ENCODE results near the gene AKT2.

Gene AKT2

DNA sequence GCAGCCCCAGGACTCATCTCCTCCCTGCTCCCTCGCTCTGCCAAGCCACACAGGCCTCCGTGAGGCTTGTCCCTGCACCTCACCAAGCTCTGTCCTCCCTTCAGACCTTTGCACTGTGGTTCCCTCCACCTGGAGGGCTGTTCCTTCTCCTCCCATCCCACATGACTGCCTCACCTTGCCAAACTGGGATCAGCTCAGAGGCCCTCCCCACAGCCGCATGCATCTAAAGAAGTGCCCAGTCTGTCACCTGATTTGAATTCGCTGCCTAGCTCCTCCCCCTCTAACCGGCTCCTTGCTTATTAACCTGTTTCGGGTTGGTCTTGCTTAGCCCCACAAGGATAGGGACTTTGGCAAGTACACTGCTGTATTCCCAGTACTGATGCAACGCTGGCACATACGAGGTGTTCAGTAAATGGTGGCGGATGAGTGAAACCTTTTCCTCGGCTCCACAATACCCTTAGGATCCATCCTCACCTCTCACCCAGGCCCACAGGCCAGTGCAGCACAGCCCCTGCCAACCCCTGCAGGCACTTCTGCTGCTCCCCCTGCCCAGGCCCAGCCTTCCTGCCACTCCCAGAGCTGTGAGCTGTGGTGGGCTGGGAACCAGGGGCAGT is 4.4 kb downstream of the AKT2 start:
- peaks cover 9% of the 10 kb centered on the region for H3K36me3 ChIP-seq (replicated peaks; ENCODE audit: low read depth, low read length)
- H3K27ac ChIP-seq (ENCODE audit: low read length) = no peak overlapping the region
- peaks cover 92% of the 10 kb centered on the region for H3K79me2 ChIP-seq (ENCODE audit: low read length)
- H4K20me1 ChIP-seq (ENCODE audit: insufficient read depth, low read length) = peaks cover 76% of the 10 kb centered on the region
- peaks cover 19% of the 10 kb centered on the region for H3K4me1 ChIP-seq (ENCODE audit: low read length)
- no peak for TF ChIP-seq EZH2phosphoT487 (IDR thresholded peaks at IDR 0.05; ENCODE audit: low read depth)
- TF ChIP-seq, protein P1, sequence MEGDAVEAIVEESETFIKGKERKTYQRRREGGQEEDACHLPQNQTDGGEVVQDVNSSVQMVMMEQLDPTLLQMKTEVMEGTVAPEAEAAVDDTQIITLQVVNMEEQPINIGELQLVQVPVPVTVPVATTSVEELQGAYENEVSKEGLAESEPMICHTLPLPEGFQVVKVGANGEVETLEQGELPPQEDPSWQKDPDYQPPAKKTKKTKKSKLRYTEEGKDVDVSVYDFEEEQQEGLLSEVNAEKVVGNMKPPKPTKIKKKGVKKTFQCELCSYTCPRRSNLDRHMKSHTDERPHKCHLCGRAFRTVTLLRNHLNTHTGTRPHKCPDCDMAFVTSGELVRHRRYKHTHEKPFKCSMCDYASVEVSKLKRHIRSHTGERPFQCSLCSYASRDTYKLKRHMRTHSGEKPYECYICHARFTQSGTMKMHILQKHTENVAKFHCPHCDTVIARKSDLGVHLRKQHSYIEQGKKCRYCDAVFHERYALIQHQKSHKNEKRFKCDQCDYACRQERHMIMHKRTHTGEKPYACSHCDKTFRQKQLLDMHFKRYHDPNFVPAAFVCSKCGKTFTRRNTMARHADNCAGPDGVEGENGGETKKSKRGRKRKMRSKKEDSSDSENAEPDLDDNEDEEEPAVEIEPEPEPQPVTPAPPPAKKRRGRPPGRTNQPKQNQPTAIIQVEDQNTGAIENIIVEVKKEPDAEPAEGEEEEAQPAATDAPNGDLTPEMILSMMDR (IDR thresholded peaks at IDR 0.05; ENCODE audit: low read depth, low read length) = no peak
- H2AFZ ChIP-seq (ENCODE audit: low read depth, low read length) = no peak overlapping the region
- H3K4me2 ChIP-seq (ENCODE audit: low read length) = no peak overlapping the region
- H3K9me3 ChIP-seq (ENCODE audit: insufficient read depth, low read length) = no peaks in the 10 kb centered on the region
- H3K9ac ChIP-seq (ENCODE audit: low read length) = no peak overlapping the region
- H3K27me3 ChIP-seq (ENCODE audit: low read depth, low read length) = no peaks in the 10 kb centered on the region
- H3K4me3 ChIP-seq (ENCODE audit: low read length) = no peak overlapping the region

DNA sequence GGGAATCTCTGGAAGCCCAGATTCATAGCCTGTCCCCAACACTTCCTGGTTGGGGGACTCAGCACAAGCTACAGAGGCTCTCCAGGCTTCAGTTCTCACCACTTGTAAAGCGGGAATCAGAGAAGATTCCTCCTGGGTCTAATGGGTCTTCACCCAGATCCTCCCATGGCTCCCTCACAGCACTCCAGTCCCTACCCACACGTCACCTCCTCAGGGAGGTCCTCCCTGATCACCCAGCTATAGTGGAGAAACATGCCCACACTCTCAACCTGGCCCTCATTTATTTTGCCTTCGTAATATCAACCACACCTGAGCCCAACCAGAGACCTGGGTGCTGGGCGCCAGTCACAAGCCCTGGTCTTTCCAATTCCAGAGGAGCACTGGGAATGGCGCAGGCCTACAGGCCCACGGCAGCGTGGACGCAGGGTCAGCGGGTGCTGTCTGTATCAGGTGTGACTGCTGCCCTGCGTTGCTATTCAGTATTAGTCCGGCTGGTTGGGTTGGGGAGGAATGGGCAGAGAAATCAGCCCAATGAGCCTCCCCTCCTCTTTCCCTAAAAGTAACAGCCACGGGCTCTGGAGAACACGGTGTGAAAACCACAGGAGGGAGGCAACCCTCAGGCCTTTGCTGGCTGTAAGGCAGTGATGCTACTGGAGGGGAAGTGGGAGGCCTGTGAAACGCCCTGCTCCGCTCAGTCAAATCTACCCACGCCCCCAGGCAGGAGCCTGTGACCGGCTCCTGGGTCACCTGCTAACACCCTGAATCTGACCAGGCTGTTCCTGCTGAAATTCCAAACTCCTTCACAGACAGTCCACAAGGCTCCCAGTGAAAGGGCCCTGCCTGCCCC is 5.2 kb downstream of the AKT2 start:
- H3K4me1 ChIP-seq (ENCODE audit: low read length) = peaks cover 24% of the 10 kb centered on the region
- TF ChIP-seq, protein P1 (IDR thresholded peaks at IDR 0.05; ENCODE audit: low read depth, low read length) = no peak
- no peak for TF ChIP-seq EZH2phosphoT487 (IDR thresholded peaks at IDR 0.05; ENCODE audit: low read depth)
- no peak overlapping the region for H3K27ac ChIP-seq (ENCODE audit: low read length)
- H3K9ac ChIP-seq (ENCODE audit: low read length) = no peak overlapping the region
- H3K4me2 ChIP-seq (ENCODE audit: low read length) = no peak overlapping the region
- peaks cover 81% of the 10 kb centered on the region for H4K20me1 ChIP-seq (ENCODE audit: insufficient read depth, low read length)
- no peaks in the 10 kb centered on the region for H3K27me3 ChIP-seq (ENCODE audit: low read depth, low read length)
- H3K9me3 ChIP-seq (ENCODE audit: insufficient read depth, low read length) = no peaks in the 10 kb centered on the region
- H3K36me3 ChIP-seq (replicated peaks; ENCODE audit: low read depth, low read length) = peaks cover 9% of the 10 kb centered on the region
- no peak overlapping the region for H2AFZ ChIP-seq (ENCODE audit: low read depth, low read length)
- H3K79me2 ChIP-seq (ENCODE audit: low read length) = peaks cover 96% of the 10 kb centered on the region
- no peak overlapping the region for H3K4me3 ChIP-seq (ENCODE audit: low read length)

DNA sequence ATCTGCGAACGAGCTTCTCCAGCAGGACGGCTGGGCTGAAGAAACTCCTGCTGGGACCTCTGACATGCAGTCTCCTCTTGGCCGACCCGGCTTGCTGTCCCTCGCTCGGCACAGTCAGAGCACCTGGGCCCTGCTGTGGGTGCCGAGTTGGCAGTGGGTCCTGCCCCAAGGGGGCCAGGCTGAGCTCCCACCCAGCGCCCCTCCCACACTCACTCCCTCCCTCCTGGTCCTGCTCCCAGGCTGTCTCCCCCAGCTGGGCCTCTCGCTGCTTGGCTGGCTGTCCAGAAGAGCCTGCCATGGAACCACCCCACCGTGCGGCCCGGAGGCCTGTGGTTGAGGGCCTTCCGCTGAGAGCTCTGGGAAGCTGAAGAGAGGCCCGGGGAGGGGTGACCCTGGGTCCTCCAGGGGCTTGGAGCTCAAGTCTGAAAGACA is 6.0 kb downstream of the AKT2 start:
- Histone ChIP-seq H3K4me1 (ENCODE audit: low read length) (peaks cover 32% of the 10 kb centered on the region), H2AFZ (ENCODE audit: low read depth, low read length) (no peak overlapping the region), H3K27me3 (ENCODE audit: low read depth, low read length) (no peaks in the 10 kb centered on the region), H3K9me3 (ENCODE audit: insufficient read depth, low read length) (no peaks in the 10 kb centered on the region), H4K20me1 (ENCODE audit: insufficient read depth, low read length) (peaks cover 89% of the 10 kb centered on the region), H3K4me3 (ENCODE audit: low read length) (no peak overlapping the region), H3K36me3 (replicated peaks; ENCODE audit: low read depth, low read length) (peaks cover 9% of the 10 kb centered on the region), H3K9ac (ENCODE audit: low read length) (no peak overlapping the region), H3K79me2 (ENCODE audit: low read length) (peaks cover 96% of the 10 kb centered on the region), H3K27ac (ENCODE audit: low read length) (no peak overlapping the region), H3K4me2 (ENCODE audit: low read length) (no peak overlapping the region)
- TF ChIP-seq EZH2phosphoT487 (IDR thresholded peaks at IDR 0.05; ENCODE audit: low read depth) = no peak

DNA sequence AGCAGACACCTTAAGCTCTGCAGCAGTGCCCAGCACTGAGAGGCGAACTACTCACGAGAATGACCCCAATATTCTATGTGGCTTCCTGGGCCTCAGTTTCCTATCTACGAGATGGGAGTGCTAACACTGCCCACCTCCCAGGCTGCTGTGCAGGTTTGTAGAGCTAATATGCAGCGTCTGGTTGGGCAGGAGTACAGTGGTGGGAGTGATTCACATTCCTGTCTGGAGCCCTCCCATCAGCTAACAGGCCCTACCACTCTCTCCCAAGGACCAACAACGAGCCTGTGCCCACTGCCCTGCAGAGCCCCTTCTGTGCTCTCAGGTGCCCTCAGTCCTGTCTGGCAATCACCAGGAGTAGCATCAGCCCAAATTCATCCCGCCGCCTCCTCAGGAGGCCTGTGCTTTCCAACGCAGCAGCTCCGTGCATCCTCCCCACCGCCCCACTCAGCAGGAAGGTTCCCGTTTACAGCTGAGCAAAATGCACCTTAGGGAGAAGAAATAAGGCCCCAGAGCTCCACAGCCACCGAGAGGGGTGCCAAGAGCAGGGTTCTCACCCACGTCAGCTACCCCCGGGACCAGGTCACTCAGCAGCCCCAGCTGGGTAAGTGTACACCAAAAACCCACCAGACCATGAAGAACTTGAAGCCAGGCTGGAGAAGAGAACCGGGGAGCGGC is 6.6 kb downstream of the AKT2 start:
- H3K36me3 ChIP-seq (replicated peaks; ENCODE audit: low read depth, low read length) = peaks cover 9% of the 10 kb centered on the region
- TF ChIP-seq, protein P1 (IDR thresholded peaks at IDR 0.05; ENCODE audit: low read depth, low read length) = no peak
- no peak for TF ChIP-seq EZH2phosphoT487 (IDR thresholded peaks at IDR 0.05; ENCODE audit: low read depth)
- H3K9ac ChIP-seq (ENCODE audit: low read length) = no peak overlapping the region
- no peak overlapping the region for H2AFZ ChIP-seq (ENCODE audit: low read depth, low read length)
- no peak overlapping the region for H3K4me2 ChIP-seq (ENCODE audit: low read length)
- peaks cover 89% of the 10 kb centered on the region for H4K20me1 ChIP-seq (ENCODE audit: insufficient read depth, low read length)
- H3K9me3 ChIP-seq (ENCODE audit: insufficient read depth, low read length) = no peaks in the 10 kb centered on the region
- peaks cover 27% of the 10 kb centered on the region for H3K4me1 ChIP-seq (ENCODE audit: low read length)
- H3K27ac ChIP-seq (ENCODE audit: low read length) = no peak overlapping the region
- H3K4me3 ChIP-seq (ENCODE audit: low read length) = no peak overlapping the region
- no peaks in the 10 kb centered on the region for H3K27me3 ChIP-seq (ENCODE audit: low read depth, low read length)
- H3K79me2 ChIP-seq (ENCODE audit: low read length) = peaks cover 96% of the 10 kb centered on the region
